ENCODE measurements around the gene CYTH4. TPM values are rescaled to one million over a fixed set of nuclear protein-coding genes. Genes with fewer than 3 reads are reported as not detected.

Gene CYTH4
- total and polyA plus RNA-seq, 4 donors = 1.9 to 9.9 (median 5.9) TPM

DNA sequence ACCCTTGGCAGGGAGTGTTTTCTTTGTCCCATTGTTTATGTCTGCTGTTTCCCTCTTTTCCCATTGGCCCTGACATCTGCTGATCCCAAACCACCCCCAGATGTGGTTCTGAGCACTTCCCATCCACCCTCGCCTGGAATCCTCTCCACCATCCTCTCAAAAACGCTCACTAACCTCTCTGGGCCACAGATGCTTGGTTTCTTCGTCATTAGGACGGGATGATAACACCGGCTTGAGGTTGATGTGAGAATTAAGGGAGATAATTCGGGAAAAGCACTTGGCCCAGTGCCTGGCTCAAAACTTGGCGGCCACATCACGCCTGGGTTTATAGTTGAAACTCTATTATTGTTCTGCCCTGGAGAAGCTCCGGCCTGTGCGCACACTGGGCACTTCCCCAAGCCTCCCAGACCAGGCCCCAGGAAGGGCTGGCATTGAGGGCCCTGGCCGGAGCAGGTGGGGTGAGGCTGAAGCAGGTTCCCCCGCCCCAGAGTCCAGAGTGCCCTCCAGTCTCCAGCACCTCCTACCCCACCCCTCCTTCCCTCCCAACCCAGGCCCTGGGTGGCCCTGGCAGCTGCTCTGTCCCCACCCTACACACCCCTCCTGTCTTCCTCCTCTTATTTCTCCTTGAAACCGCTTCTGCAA, 63.7 kb downstream of the CYTH4 start:
- no peak overlapping the region for H3K9ac ChIP-seq (ENCODE audit: low read depth in 1 of 2, low read length in 2 of 2)
- H3K4me1 ChIP-seq (ENCODE audit: control insufficient read depth in 4 of 4, insufficient read depth in 4 of 4, low read length in 3 of 4) = no peaks in the 10 kb centered on the region
- TF ChIP-seq RXRA (IDR thresholded peaks at IDR 0.05) = no peak
- no peak overlapping the region for H3K4me3 ChIP-seq (ENCODE audit: low read depth in 1 of 3, low read length in 3 of 3)
- H3K27ac ChIP-seq (ENCODE audit: low read depth in 1 of 2, low read length in 2 of 2) = no peak overlapping the region
- WGBS = 62% methylated on average over 13 of the region's 13 CpGs
- DNase-seq (ENCODE audit: low spot score) = no peak
- no peaks in the 10 kb centered on the region for H3K36me3 ChIP-seq (ENCODE audit: control insufficient read depth in 4 of 4, insufficient read depth in 3 of 4, low read depth in 1 of 4, low read length in 3 of 4)
- no peaks in the 10 kb centered on the region for H3K27me3 ChIP-seq (ENCODE audit: control insufficient read depth in 4 of 4, insufficient read depth in 4 of 4, low read length in 3 of 4)
- H3K9me3 ChIP-seq (ENCODE audit: control insufficient read depth in 4 of 4, low read length in 3 of 4) = no peaks in the 10 kb centered on the region

GRCh38 chr22:37346505-37346895, 64.2 kb downstream of the CYTH4 start:
- Histone ChIP-seq H3K4me3 (ENCODE audit: low read depth in 1 of 3, low read length in 3 of 3) (no peak overlapping the region), H3K27me3 (ENCODE audit: control insufficient read depth in 4 of 4, insufficient read depth in 4 of 4, low read length in 3 of 4) (no peaks in the 10 kb centered on the region), H3K27ac (ENCODE audit: low read depth in 1 of 2, low read length in 2 of 2) (no peak overlapping the region), H3K4me1 (ENCODE audit: control insufficient read depth in 4 of 4, insufficient read depth in 4 of 4, low read length in 3 of 4) (no peaks in the 10 kb centered on the region), H3K9me3 (ENCODE audit: control insufficient read depth in 4 of 4, low read length in 3 of 4) (no peaks in the 10 kb centered on the region), H3K36me3 (ENCODE audit: control insufficient read depth in 4 of 4, insufficient read depth in 3 of 4, low read depth in 1 of 4, low read length in 3 of 4) (no peaks in the 10 kb centered on the region), H3K9ac (ENCODE audit: low read depth in 1 of 2, low read length in 2 of 2) (no peak overlapping the region)
- WGBS = 86% methylated on average over 7 of the region's 7 CpGs
- no peak for DNase-seq (ENCODE audit: low spot score)
- TF ChIP-seq HNF4G (IDR thresholded peaks at IDR 0.05) (no peak), RAD21 (IDR thresholded peaks at IDR 0.05) (no peak), SP1 (IDR thresholded peaks at IDR 0.05) (no peak), ZBTB33 (IDR thresholded peaks at IDR 0.05) (no peak), HNF4A (conservative IDR thresholded peaks at IDR 0.05) (no peak), FOXA1 (IDR thresholded peaks at IDR 0.05) (no peak), EGR1 (IDR thresholded peaks at IDR 0.05; ENCODE audit: low read depth in 2 of 2) (no peak), FOXA2 (IDR thresholded peaks at IDR 0.05) (no peak), NR2F2 (IDR thresholded peaks at IDR 0.05) (no peak), YY1 (IDR thresholded peaks at IDR 0.05) (no peak), GABPA (IDR thresholded peaks at IDR 0.05 in 1 of 2, conservative IDR thresholded peaks at IDR 0.05 in 1 of 2) (no peak), RXRA (IDR thresholded peaks at IDR 0.05) (no peak), JUND (IDR thresholded peaks at IDR 0.05) (no peak), REST (IDR thresholded peaks at IDR 0.05) (no peak)
- TF ChIP-seq, protein P1, sequence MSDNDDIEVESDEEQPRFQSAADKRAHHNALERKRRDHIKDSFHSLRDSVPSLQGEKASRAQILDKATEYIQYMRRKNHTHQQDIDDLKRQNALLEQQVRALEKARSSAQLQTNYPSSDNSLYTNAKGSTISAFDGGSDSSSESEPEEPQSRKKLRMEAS (IDR thresholded peaks at IDR 0.05) = no peak
- TF ChIP-seq, protein P2, sequence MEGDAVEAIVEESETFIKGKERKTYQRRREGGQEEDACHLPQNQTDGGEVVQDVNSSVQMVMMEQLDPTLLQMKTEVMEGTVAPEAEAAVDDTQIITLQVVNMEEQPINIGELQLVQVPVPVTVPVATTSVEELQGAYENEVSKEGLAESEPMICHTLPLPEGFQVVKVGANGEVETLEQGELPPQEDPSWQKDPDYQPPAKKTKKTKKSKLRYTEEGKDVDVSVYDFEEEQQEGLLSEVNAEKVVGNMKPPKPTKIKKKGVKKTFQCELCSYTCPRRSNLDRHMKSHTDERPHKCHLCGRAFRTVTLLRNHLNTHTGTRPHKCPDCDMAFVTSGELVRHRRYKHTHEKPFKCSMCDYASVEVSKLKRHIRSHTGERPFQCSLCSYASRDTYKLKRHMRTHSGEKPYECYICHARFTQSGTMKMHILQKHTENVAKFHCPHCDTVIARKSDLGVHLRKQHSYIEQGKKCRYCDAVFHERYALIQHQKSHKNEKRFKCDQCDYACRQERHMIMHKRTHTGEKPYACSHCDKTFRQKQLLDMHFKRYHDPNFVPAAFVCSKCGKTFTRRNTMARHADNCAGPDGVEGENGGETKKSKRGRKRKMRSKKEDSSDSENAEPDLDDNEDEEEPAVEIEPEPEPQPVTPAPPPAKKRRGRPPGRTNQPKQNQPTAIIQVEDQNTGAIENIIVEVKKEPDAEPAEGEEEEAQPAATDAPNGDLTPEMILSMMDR (IDR thresholded peaks at IDR 0.05; ENCODE audit: low read depth, low read length, missing input control) = no peak
- TF ChIP-seq, protein P3, sequence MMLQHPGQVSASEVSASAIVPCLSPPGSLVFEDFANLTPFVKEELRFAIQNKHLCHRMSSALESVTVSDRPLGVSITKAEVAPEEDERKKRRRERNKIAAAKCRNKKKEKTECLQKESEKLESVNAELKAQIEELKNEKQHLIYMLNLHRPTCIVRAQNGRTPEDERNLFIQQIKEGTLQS (IDR thresholded peaks at IDR 0.05) = no peak
